NK-92 (cell line): ENCODE results near the gene H19.

Source experiments
- DNase-seq: peaks from one replicate; lab custom pipeline; 2025; ENCODE audit not compliant: unreplicated experiment; lab: John Stamatoyannopoulos, UW

Gene H19

GRCh38 chr11:1987024-1987423 lies 10.6 kb downstream of the H19 start:
- DNase-seq, result no peak

GRCh38 chr11:1983601-1983961 lies 14.1 kb downstream of the H19 start:
- no peak for DNase-seq

GRCh38 chr11:1982873-1983600 lies 14.6 kb downstream of the H19 start:
- no peak for DNase-seq

- no peak for DNase-seq
These were observed 18.0 kb downstream of the H19 start for GRCh38 chr11:1979607-1980006.

GRCh38 chr11:1978720-1979473 lies 18.7 kb downstream of the H19 start:
- DNase-seq, result no peak

- DNase-seq, result no peak
These were observed 22.5 kb downstream of the H19 start for GRCh38 chr11:1975185-1975584.

GRCh38 chr11:1970956-1971355 lies 26.7 kb downstream of the H19 start:
- no peak for DNase-seq

GRCh38 chr11:1969776-1970175 lies 27.9 kb downstream of the H19 start:
- no peak for DNase-seq

GRCh38 chr11:1969035-1969434 lies 28.6 kb downstream of the H19 start:
- no peak for DNase-seq

GRCh38 chr11:1968454-1969002 lies 29.1 kb downstream of the H19 start:
- DNase-seq, result no peak

- no peak for DNase-seq
These were observed 29.9 kb downstream of the H19 start for GRCh38 chr11:1967641-1968225.

GRCh38 chr11:1966531-1966930 lies 31.1 kb downstream of the H19 start:
- DNase-seq, result no peak

- DNase-seq, result no peak
These were observed 32.7 kb downstream of the H19 start for GRCh38 chr11:1964955-1965354.

GRCh38 chr11:1964348-1964747 lies 33.3 kb downstream of the H19 start:
- DNase-seq, result no peak

- no peak for DNase-seq
These were observed 33.8 kb downstream of the H19 start for GRCh38 chr11:1963864-1964263.

- no peak for DNase-seq
These were observed 37.9 kb downstream of the H19 start for GRCh38 chr11:1959786-1960185.

- DNase-seq, result no peak
These were observed 39.3 kb downstream of the H19 start for GRCh38 chr11:1958367-1958766.

- no peak for DNase-seq
These were observed 44.0 kb downstream of the H19 start for GRCh38 chr11:1953489-1954266.

- no peak for DNase-seq
These were observed 44.7 kb downstream of the H19 start for GRCh38 chr11:1952806-1953482.

- no peak for DNase-seq
These were observed 47.7 kb downstream of the H19 start for GRCh38 chr11:1949922-1950321.

GRCh38 chr11:1949302-1949701 lies 48.3 kb downstream of the H19 start:
- no peak for DNase-seq
